NCI-H2081 (cell line): ENCODE data around the gene STMN3.
A peak's percentile ranks its signal among the peaks of the same experiment; 100 is the strongest.
"Not testable (repeated sequence)": the region's sequence is repeated elsewhere in the genome, so short reads cannot be mapped to it uniquely, and the experiment has no call there.

Source experiments
- DNase-seq, 2 experiments: peaks; one replicate each; lab custom pipeline; 2025; lab: John Stamatoyannopoulos, UW

Gene STMN3

DNA sequence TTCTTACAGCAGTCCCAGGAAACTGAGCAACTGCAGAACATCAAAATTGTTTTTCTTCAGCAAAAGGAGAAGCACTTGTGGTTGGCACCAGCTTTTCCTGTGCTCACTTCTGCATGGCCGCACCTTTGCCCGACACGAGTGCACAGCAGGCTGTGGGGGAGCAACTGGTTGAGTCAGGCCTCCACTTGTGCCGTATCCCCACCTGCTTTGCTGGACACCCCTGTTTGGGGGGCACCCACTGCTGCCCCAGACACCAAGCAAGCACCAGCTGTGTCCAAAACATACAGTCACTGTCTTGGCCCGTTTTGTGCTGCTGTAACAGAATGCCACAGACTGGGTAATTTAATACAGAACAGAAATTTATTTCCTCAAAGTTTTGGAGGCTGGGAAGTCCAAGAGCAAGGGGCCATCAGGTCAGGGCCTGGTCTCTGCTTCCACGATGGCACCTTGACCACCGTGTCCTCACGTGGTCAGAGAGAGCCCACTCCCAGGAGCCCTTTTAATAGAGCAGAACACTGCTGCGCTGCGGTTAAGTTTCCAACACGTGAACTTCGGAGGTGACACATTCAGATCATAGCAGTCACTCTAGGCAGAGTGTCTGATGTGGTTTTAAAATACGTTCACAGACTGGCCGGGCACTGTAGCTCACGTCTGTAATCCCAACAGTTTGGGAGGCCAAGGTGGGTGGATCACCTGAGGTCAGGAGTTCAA lies 17.6 kb downstream of the STMN3 start:
- no peak for DNase-seq

DNA sequence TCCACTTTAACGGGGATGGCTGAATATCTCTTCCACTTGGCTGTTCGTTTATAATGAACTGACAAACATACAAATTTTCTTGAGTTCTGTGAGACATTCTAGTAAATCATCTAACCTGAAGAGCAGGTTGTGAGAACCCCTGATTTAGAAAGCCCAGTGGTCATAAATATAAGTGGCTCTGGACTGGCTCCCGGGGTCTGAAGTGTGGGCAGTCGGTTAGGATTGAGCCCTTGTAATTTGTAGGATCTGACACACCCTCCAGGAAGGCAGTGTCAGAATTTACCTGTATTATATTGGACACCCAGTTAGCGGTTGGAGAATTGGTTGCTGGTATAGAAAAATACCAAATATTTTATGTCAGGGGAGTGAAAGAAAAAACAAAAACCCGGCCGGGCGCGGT lies 19.5 kb downstream of the STMN3 start:
- DNase-seq = no peak

DNA sequence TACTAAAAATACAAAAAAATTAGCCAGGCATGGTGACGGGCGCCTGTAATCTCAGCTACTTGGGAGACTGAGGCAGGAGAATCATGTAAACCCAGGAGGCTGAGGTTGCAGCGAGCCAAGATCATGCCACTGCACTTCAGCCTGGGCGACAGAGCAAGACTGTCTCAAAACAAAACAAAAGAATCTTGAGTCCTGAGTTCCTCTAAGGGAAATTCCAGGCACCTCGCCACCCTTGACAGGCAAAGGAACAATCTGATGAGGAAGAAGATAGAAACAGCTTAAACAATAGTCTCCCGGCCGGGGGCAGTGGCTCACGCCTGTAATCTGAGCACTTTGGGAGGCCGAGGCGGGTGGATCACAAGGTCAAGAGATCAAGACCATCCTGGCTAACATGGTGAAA lies 21.8 kb downstream of the STMN3 start:
- DNase-seq = not testable (repeated sequence)

DNA sequence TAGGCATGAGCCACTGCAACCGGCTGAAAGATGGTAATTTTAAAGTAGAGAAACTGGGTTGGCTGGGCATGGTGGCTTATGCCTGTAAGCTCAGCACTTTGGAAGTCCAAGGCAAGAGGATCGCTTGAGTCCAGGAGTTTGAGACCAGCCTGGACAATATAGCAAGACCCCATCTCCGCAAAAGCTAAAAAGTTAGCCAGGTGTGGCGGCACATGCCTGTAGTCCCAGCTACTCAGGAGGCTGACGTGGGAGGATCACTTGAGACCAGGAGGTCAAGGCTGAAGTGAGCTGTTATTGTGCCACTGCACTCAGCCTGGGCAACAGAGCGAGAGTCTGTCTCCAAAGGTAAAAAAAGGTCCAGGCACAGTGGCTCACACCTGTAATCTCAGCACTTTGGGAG lies 22.3 kb downstream of the STMN3 start:
- DNase-seq = not testable (repeated sequence)

DNA sequence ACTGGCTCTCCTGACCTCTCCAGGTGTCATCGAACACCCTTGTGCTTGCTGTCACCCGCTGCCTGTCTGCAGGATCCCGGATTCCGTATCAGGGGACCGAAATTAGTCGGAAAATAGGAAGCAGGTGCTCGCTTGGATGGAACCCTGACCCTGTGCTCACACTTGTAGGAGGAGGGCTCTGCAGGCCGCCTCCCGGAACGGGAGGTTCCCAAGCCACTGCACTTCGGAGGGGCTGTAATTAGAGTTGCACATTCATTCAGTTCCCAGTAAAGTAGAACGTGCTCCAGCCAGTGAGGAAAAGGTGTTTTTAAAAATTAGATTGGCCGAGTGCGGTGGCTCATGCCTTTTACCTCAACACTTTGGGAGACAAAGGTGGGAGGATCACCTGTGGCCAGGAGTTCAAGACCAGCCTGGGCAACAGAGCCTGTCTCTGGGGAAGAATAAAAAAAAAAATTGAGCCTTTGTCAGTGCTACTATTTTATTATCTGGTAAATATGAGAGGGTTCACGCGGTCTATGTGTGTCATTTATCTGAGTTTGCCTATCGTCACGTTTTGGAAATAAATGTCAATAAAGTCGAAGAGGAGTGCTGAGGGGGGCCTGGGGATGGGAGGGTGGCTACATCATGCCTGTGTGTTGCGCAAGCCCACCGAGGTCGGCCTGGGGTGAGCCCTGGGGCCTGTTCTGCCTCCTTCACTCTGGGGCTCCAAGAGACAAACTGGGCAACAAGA lies 24.8 kb downstream of the STMN3 start:
- DNase-seq = peak; percentile 79 to 92

DNA sequence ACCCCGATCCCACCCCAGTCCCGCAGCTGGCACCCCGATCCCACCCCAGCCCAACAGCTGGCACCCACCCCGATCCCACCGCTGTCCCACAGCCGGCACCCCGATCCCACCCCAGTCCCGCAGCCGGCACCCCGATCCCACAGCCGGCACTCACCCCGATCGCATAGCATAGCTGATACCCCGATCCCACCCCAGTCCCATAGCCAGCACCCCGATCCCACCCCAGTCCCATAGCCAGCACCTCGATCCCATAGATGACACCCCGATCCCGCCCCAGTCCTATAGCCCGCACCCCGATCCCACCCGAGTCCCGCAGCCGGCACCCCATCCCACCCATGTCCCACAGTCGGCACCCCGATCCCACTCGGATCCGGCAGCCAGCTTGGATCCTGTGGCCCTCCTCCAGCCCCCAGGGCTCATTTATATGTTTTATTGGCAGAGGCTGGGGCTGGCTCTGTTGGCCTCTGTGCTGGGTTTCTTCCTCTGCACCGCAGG lies 25.4 kb downstream of the STMN3 start:
- no peak for DNase-seq

DNA sequence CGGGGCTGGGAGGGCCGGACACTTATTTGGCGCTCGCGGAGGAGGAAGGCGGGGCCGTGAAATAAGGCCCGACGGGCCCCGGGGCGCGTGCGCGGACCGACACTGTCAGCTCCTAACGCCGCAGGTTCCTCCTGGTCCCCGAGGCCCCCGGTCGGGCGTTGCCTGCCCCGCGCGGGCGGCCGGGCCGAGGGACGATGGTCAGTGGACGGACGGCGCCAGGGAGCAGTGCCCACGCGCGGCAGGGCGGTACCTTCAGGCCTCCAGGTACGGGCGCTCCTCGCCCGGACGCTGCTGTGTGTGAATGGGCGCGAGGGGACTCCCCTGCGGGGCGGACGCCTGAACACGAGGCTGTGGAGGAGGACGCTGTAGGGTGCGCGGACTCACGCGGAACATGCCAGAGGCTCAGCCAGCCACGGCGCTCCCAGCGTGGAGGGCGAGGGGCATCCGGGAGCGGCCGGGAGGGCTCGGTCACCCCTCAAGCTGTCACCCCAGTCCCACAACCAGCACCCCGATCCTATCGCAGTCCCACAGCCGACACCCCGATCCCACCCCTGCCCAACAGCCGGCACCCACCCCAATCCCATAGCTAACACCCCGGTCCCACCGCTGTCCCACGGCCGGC lies 26.0 kb downstream of the STMN3 start:
- DNase-seq = peak; percentile 93

DNA sequence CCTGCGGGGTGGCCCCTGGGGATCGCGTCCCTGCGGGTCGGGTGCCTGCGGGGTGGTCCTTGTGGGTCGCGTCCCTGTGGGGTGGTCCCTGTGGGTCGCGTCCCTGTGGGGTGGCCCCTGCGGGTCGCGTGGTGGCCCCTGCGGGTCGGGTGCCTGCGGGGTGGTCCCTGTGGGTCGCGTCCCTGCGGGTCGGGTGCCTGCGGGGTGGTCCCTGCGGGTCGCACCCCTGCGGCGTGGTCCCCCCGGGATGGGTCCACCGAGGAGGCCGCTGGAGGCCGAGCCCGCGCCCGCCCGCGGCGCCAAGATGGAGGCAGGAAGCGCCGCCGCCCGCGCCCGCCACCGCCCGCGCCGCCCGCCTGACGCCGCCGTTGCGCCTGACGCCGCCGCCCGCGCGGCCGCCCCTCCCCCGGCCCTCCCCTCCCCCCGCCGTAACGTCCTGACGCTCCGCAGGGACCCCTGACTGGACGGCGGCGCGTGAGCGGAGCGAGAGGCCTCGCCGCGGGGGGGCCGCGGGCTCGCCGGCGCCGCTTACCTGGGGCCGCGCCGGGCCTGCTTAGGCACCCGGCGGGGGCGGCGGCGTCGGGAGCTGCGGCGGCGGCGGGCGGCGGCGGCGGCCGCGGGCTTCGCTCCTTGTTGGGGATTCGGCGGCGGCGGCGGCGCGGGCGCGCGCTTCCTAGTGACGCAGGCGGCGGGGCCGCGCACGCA lies 26.6 kb downstream of the STMN3 start, which contains the start of gene GMEB2:
Gene GMEB2, minus strand, starts transcription at position 678 of the 705 bp plus-strand sequence. CDS start 7,704 bp downstream, outside the sequence.
- DNase-seq = peak; percentile 77 to 83

DNA sequence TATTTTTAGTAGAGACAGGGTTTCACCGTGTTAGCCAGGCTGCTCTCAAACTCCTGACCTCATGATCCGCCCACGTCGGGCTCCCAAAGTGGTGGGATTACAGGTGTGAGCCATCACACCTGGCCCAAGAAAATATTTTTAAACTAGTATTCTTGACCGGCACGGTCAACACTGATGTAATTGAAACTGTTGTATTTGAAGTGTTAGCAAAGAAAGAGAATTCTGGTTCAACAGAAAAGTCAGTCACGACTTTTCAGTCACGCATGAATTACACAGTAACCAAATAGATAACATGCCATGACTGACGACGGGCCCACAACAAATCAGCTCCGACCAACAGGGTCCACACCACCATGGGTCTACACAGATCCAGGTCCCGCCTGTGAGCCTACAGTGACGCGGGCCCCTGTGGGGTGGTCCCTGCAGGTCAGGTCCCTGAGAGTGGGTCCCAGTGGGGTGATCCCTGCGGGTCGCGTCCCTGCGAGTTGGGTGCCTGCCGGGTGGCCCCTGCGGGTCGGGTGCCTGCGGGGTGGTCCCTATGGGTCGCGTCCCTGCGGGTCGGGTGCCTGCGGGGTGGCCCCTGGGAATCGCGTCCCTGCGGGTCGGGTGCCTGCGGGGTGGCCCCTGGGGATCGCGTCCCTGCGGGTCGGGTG lies 27.3 kb downstream of the STMN3 start:
- DNase-seq = no peak

DNA sequence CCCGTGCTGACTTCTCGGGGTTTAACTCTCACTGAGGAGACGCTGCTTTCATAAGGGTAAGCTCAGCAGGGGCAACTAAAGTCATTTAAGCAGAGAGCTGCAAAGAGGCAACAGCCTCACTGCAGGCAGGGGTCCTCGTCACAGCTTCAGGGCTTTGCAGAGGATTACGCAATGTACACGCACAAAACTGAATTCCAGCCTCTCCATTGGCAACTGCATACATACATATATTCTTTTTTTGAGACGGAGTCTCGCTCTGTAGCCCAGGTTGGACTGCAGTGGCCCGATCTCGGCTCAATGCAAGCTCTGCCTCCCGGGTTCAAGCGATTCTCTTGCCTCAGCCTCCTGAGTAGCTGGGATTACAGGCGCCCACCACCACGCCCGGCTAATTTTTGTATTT lies 28.7 kb downstream of the STMN3 start:
- DNase-seq = no peak

DNA sequence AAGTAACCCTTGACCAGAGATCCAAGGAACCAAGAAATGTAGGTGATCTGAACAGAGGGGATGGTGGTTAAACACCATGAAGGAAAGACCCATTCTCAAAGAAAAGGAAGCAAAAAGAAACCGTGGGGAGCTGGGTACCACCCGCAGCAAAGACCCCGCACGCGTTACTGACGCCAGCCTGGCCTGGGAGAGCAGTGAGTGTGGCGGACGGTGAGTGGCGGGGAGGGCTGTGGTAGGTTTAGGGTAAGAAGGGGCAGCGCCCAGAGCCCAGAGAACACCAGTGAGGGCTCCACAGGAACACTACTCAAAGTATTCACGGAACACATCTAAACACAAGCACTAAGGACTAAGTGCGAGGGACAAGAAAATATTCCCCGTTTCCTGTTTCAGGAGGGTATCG lies 30.5 kb downstream of the STMN3 start:
- no peak for DNase-seq

DNA sequence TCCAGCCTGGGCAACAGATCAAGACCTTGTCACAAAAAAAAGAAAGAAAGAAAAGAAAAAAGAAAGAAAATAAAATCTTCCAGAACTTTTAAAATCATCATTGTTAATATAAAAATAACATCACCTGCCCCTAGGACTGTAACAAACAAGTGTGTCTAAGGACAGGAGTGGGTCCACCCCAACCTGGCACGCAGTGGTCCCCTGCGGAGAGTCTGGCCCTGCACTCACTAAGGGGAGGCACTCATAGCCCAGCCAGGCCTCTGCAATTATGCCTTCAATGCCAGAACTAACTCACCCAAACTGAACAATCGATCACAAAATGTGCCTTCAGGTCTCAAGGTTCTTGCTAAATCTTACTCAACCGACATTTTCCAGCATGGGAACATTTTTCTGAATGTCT lies 31.1 kb downstream of the STMN3 start:
- DNase-seq = no peak

DNA sequence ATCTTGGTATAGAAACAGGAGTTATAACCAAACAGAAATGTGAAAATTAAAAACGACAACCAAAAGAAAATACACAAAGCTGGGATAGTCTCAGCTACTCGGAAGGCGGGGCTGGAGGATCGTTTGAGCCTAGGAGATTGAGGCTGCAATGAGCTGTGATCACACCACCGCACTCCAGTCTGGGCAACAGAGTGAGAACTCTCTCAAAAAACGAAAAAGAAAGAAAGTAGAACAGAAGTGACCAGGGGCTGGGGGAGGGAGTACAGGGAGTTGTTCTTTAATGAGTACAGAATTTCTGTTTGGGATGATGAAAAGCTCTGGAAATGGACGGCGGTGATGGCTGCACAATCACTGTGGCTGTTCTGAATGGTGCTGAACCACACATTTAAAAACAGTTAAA lies 32.2 kb downstream of the STMN3 start:
- DNase-seq = no peak

DNA sequence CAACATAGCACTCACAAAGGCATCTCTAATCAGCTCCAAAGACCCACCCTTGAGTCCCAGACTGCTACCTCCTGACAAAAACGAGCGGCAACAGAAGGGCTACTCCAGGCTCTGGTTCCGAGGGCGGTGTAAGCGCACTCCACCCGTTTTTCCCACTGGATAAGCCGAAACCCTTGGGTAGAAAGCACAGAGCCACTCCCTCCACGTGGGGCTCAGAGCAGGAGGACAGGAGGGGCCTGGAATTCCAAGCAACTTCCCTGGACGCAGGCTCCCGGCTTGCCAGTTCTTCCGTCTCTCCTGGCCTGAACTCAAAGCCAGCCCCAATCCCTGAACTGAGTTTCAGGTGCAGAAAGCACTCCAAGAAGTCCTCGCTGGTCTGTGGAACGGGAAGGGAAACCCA lies 33.7 kb downstream of the STMN3 start:
- no peak for DNase-seq

DNA sequence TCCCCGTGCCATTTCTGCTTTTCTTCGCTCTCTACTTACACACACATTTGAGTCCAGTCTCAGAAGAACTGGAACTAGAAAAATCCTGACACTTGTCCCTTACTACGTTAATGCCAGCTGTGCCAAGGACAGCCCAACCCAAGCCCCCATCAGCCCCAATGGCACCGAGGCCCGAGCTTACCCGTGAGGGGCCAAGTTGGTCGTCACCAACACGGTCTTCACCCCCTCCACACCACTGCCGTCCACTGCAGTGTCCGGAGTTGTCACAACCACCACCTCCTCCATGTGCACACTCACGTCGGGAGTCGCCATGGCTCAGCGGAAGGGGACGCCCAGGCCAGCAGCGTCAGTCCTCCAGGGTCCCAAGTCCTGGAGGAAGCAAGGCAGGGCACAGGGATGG lies 34.1 kb downstream of the STMN3 start:
- no peak for DNase-seq

DNA sequence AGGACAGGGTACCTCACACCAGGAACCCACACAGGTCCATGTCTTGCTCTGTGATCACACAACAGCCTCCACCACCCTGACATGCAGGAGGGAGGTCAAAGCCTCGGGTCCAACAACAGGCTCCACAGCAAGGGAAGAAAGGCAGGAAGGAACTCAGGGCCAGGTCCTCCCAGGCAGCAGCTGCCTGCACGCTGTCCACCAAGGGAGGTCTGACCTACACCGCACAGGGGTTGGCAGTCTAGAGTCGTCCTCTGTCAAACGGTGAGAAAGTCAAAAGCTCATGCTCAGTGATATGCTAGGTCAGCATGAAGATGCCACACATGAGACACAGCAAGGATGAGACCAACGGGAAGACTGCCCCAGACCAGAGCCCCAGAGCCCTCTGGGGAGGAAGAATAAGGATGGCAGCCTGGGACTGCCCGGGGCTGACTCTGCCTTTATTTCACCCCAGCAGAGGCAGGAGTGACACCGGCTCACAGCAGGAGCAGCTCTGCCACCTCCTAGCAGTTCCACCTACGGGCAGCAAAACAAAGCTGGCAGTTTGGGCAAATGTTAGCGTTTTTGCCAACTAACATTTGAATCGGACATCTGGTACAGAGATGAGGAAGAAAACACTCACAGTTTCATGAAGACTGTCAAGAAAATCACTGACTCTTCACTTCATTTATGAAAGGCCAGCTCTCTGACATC lies 34.8 kb downstream of the STMN3 start:
- no peak for DNase-seq

DNA sequence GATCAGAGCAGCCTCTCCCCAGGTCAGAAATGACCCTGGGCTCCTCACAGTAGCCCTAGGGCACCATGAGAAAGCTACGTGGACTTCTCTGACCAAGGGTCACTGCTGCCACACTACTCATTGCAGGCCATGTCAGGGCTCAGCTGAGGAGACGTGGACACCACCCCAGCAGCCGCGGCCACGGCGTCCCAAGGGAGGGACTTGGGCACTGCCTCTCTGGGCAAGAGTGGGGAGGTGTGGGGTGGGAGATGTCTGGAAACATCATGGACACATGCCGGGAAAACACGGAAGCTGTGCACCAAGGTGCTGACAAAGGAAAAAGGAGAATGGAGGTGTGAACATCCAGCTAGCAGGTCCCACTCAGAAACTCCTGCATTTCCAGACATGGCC lies 35.4 kb downstream of the STMN3 start:
- DNase-seq = no peak

DNA sequence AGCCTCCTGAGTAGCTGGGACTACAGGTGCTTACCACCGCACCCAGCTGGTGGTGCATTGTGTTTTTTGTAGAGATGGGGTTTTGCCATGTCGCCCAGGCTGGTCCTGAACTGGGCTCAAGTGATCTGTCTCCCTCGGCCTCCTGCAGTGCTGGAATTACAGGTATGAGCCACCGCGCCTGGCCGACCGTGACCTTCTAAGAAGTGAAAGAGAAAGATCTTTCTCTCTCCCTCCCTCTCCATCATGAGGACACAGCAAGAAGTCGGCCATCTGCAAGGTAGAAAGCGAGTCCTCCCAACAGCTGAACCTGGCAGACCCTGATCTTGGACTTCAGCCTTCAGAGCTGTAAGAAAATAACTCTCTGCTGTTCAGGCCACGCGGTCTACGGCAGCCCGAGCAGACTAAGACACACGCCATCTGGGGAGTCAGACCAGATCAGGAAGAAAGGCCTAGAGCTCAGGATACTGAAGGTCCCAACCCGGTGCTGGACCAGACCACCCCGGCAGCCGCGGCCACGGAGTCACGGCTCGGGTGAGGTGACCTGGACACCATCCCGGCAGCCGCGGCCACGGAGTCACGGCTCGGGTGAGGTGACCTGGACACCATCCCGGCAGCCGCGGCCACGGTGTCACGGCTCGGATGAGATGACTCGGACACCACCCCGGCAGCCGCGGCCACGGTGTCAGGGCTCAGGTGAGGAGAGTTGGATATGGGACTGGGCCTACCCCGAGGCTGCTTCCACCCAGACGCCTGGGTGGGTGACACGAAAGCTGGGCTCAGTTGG lies 35.9 kb downstream of the STMN3 start:
- DNase-seq = no peak

DNA sequence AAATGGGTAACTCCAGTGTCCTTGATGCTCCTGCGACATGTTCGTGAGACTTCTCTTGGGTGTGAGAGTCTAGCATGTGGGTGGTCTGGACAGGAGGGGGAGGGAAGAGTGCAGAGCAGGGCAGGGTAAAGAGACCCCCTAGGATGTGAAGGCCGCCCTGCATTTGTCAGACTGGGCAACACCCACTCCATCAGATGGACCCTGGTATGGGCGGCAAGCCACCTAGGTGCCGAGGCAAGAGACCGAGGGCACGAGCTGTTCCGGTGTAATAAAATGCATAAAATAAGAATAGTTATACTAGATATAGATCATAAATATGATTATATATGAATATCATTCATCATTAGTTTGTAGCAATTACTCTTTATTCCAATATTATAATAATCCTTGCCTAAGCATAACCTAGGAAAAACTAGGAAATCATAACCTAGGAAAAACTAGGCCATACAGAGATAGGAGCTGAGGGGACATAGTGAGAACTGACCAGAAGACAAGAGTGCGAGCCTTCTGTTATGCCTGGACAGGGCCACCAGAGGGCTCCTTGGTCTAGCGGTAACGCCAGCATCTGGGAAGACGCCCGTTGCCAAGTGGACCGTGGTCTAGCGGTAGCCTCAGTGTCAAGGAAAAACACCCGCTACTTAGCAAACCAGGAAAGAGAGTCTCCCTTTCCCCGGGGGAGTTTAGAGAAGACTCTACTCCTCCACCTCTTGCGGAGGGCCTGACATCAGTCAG lies 39.2 kb downstream of the STMN3 start:
- not testable (repeated sequence) for DNase-seq
